Esophagus squamous epithelium (tissue), 5 donors: ENCODE measurements around the gene TBC1D19. TPM values are rescaled to one million over a fixed set of nuclear protein-coding genes. Genes with fewer than 3 reads are reported as not detected.

Experiments
- DNase-seq: peaks from one replicate; lab custom pipeline; 2025; lab: John Stamatoyannopoulos, UW
- H3K27ac ChIP-seq, 4 donors: fragments of 200-600 bp; sonication (generic); one replicate each; pipeline ENCODE4 v1.5.1; 2016 to 2019; ENCODE audit warnings: mild to moderate bottlenecking in 1 of 4
- H3K27me3 ChIP-seq, 4 donors: fragments of 200-600 bp; sonication (generic); 1 replicate in 3 of 4; 2 replicates in 1 of 4; pipeline versions ENCODE4 v1.5.1 to v1.6.0; 2017 to 2021; ENCODE audit warnings: antibody characterized with exemption in 1 of 4
- H3K36me3 ChIP-seq, 3 donors: fragments of 200-600 bp; sonication (generic); one replicate each; pipeline ENCODE4 v1.5.1; 2016 to 2019
- H3K4me1 ChIP-seq, 3 donors: fragments of 200-600 bp; sonication (generic); one replicate each; pipeline ENCODE4 v1.5.1; 2017 to 2019
- H3K4me3 ChIP-seq, 4 donors: fragments of 200-600 bp; sonication (generic); 1 replicate in 3 of 4; 2 replicates in 1 of 4; pipeline ENCODE4 v1.5.1; 2016 to 2019; ENCODE audit warnings: mild to moderate bottlenecking in 2 of 4, moderate library complexity in 1 of 4
- H3K9me3 ChIP-seq, 3 donors: fragments of 200-600 bp; sonication (generic); one replicate each; pipeline ENCODE4 v1.5.1; 2016 to 2019
- CTCF ChIP-seq, 6 experiments: fragments of 450-650 bp in 4 of 6; fragments of 200-600 bp in 2 of 6; sonication (generic) in 2 of 6; IDR thresholded peaks; one replicate each; pipeline ENCODE4 v1.5.1; 2016 to 2019; ENCODE audit warnings: antibody characterized with exemption in 6 of 6, mild to moderate bottlenecking in 4 of 6, moderate library complexity in 4 of 6
- POLR2A ChIP-seq, 4 donors: fragments of 450-650 bp; IDR thresholded peaks; one replicate each; pipeline ENCODE4 v1.6.1; 2017; ENCODE audit warnings: antibody characterized with exemption in 4 of 4, mild to moderate bottlenecking in 4 of 4, moderate library complexity in 3 of 4
- WGBS, 2 donors: methylation state at CpG; one replicate each; pipeline ENCODE4 v1.1.5; 2018; 5-methylcytosine and 5-hydroxymethylcytosine counted together
- intact Hi-C: fragments of 100-400 bp; cut with DNase I; formaldehyde crosslinking; loops from one replicate; pipeline ENCODE4 v1.15.0; 2022
- total RNA-seq, 4 donors: library from RNA; depleted of rRNA; stranded (reverse); fragments of >200 nt; gene quantifications; one replicate each; pipeline ENCODE4 v1.1.0, GENCODE V29; 2016
- donor health status: DM: yes; HTN: yes; CAD: no.

Gene TBC1D19
- total RNA-seq, 4 donors from 2014 or later: 3.9 to 9.8 (median 5.3) TPM

GRCh38 chr4:26762650-26763049 is 178.8 kb downstream of the TBC1D19 start:
- WGBS, 2 donors: 80 to 82% methylated on average over 2 of the region's 2 CpGs
- peaks cover 0 to 46% (median 0%) of the 10 kb centered on the region in 4 donors for H3K27me3 ChIP-seq
- H3K27ac ChIP-seq: no peak overlapping the region
- TF ChIP-seq CTCF (IDR thresholded peaks at IDR 0.05) (no peak), POLR2A (IDR thresholded peaks at IDR 0.05) (no peak)
- H3K4me3 ChIP-seq: no peak overlapping the region
- H3K36me3 ChIP-seq: no peaks in the 10 kb centered on the region
- DNase-seq: no peak
- intact Hi-C loops: no loop called here
- no peaks in the 10 kb centered on the region for H3K9me3 ChIP-seq
- peaks cover 0 to 2% (median 0%) of the 10 kb centered on the region in 3 donors for H3K4me1 ChIP-seq

GRCh38 chr4:26763063-26763462 is 179.2 kb downstream of the TBC1D19 start:
- no peak for DNase-seq
- TF ChIP-seq CTCF (IDR thresholded peaks at IDR 0.05) (no peak), POLR2A (IDR thresholded peaks at IDR 0.05) (no peak)
- Histone ChIP-seq H3K36me3 (no peaks in the 10 kb centered on the region), H3K4me1 (peaks cover 0 to 6% (median 0%) of the 10 kb centered on the region in 3 donors), H3K27me3 (peaks cover 0 to 49% (median 0%) of the 10 kb centered on the region in 4 donors), H3K27ac (no peak overlapping the region), H3K4me3 (no peak overlapping the region), H3K9me3 (no peaks in the 10 kb centered on the region)
- intact Hi-C loops: no loop called here
- WGBS, 2 donors: 78 to 87% methylated on average over 2 of the region's 2 CpGs

GRCh38 chr4:26763648-26764047 is 179.8 kb downstream of the TBC1D19 start:
- intact Hi-C loops: no loop called here

GRCh38 chr4:26764231-26764630 is 180.3 kb downstream of the TBC1D19 start:
- Histone ChIP-seq H3K9me3 (no peaks in the 10 kb centered on the region), H3K27ac (no peak overlapping the region), H3K27me3 (peaks cover 0 to 53% (median 0%) of the 10 kb centered on the region in 4 donors), H3K4me1 (peaks cover 0 to 6% (median 0%) of the 10 kb centered on the region in 3 donors), H3K36me3 (no peaks in the 10 kb centered on the region), H3K4me3 (no peak overlapping the region)
- no peak for TF ChIP-seq POLR2A (IDR thresholded peaks at IDR 0.05)
- no peak for TF ChIP-seq CTCF (IDR thresholded peaks at IDR 0.05)
- 90 to 96% methylated on average over 1 of the region's 1 CpG for WGBS, 2 donors
- DNase-seq: no peak
- intact Hi-C loops: no loop called here

More at GRCh38 chr4:26763648-26764047, 179.8 kb downstream of the TBC1D19 start:
- no peaks in the 10 kb centered on the region for H3K36me3 ChIP-seq
- no peak for DNase-seq
- H3K9me3 ChIP-seq: no peaks in the 10 kb centered on the region
- peaks cover 0 to 6% (median 0%) of the 10 kb centered on the region in 3 donors for H3K4me1 ChIP-seq
- WGBS, 2 donors: 93 to 96% methylated on average over 3 of the region's 3 CpGs
- TF ChIP-seq CTCF (IDR thresholded peaks at IDR 0.05) (no peak), POLR2A (IDR thresholded peaks at IDR 0.05) (no peak)
- H3K27ac ChIP-seq: no peak overlapping the region
- H3K4me3 ChIP-seq: no peak overlapping the region
- peaks cover 0 to 49% (median 0%) of the 10 kb centered on the region in 4 donors for H3K27me3 ChIP-seq

- no peak overlapping the region for H3K27ac ChIP-seq
- TF ChIP-seq POLR2A (IDR thresholded peaks at IDR 0.05) (no peak), CTCF (IDR thresholded peaks at IDR 0.05) (no peak)
- H3K27me3 ChIP-seq: peaks cover 0 to 59% (median 0%) of the 10 kb centered on the region in 4 donors
- intact Hi-C loops: no loop called here
- no peaks in the 10 kb centered on the region for H3K36me3 ChIP-seq
- no peak for DNase-seq
- H3K4me3 ChIP-seq: no peak overlapping the region
- H3K4me1 ChIP-seq: peaks cover 0 to 6% (median 0%) of the 10 kb centered on the region in 3 donors
- WGBS, 2 donors: 86 to 96% methylated on average over 3 of the region's 3 CpGs
- H3K9me3 ChIP-seq: no peaks in the 10 kb centered on the region
Observed at GRCh38 chr4:26765515-26765914, 181.6 kb downstream of the TBC1D19 start.
